Cardiac fibroblast (primary cell): Measurements from ENCODE around the gene EFCC1.
A peak's percentile ranks its signal among the peaks of the same experiment; 100 is the strongest.

Source experiments
- DNase-seq, 2 donors: peaks; one replicate each; pipeline versions ENCODE4 v3.0.0 to v3.0.0-alpha.2; 2010; ENCODE audit warnings: low read depth in 2 of 2
- H3K4me3 ChIP-seq, 2 donors: replicated peaks in 1 of 2; 1 replicate in 1 of 2; 2 replicates in 1 of 2; pipeline ENCODE4 v1.5.1; 2011; ENCODE audit warnings: low read depth in 2 of 2, low read length in 2 of 2, mild to moderate bottlenecking in 2 of 2, moderate library complexity in 1 of 2
- CTCF ChIP-seq: IDR thresholded peaks from one replicate; pipeline ENCODE4 v1.5.1; 2011; ENCODE audit warnings: low read depth, mild to moderate bottlenecking, low read length, inconsistent platforms

The EFCC1 gene

GRCh38 chr3:129077222-129077621 is 76.1 kb downstream of the EFCC1 start:
- DNase-seq, result peak in 1 of 2 donors; percentile 70
- H3K4me3 ChIP-seq, result no peak overlapping the region
- TF ChIP-seq CTCF, result no peak

GRCh38 chr3:129078510-129078909 is 77.4 kb downstream of the EFCC1 start:
- TF ChIP-seq CTCF, result no peak
- DNase-seq, result no peak

GRCh38 chr3:129081503-129081902 is 80.4 kb downstream of the EFCC1 start:
- H3K4me3 ChIP-seq, result no peak overlapping the region
- DNase-seq, result no peak

More at GRCh38 chr3:129078510-129078909, 77.4 kb downstream of the EFCC1 start:
- H3K4me3 ChIP-seq, result no peak overlapping the region

GRCh38 chr3:129082026-129082425 is 80.9 kb downstream of the EFCC1 start:
- H3K4me3 ChIP-seq, result no peak overlapping the region
- no peak for DNase-seq
- TF ChIP-seq CTCF, result no peak

More at GRCh38 chr3:129081503-129081902, 80.4 kb downstream of the EFCC1 start:
- TF ChIP-seq CTCF, result no peak

GRCh38 chr3:129084501-129084900 is 83.4 kb downstream of the EFCC1 start:
- DNase-seq, result no peak
- TF ChIP-seq CTCF, result no peak
- no peak overlapping the region for H3K4me3 ChIP-seq

- no peak for TF ChIP-seq CTCF
- H3K4me3 ChIP-seq, result no peak overlapping the region
- DNase-seq, result no peak
Measured at GRCh38 chr3:129085165-129085715, 84.1 kb downstream of the EFCC1 start.

- no peak overlapping the region for H3K4me3 ChIP-seq
- DNase-seq, result no peak
- TF ChIP-seq CTCF, result no peak
Measured at GRCh38 chr3:129085818-129086217, 84.7 kb downstream of the EFCC1 start.
